NCI-H1417 treated with DMSO at 0.1 percent for 48 hours (cell line): ENCODE data around the gene WDR47.
"Not testable (repeated sequence)": the region's sequence is repeated elsewhere in the genome, so short reads cannot be mapped to it uniquely, and the experiment has no call there.

Experiments
- DNase-seq: peaks from one replicate; lab custom pipeline; 2025; lab: John Stamatoyannopoulos, UW

WDR47 gene

DNA sequence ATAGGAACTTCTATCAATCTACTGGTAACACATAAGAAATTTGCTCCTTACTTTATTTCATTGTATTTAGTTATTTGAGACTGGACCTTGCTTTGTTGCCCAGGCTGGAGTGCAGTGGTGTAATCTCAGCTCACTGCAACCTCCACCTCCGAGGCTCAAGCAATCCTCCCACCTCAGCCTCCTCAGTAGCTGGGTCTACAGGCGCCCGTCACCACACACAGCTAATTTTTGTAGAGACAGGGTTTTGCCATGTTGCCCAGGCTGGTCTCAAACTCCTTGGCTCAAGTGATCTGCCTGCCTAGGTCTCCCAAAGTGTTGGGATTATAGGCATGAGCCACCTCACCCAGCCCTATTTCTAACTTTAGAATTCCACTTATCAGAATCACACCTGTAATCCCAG is 10.2 kb upstream of the WDR47 start:
- not testable (repeated sequence) for DNase-seq

DNA sequence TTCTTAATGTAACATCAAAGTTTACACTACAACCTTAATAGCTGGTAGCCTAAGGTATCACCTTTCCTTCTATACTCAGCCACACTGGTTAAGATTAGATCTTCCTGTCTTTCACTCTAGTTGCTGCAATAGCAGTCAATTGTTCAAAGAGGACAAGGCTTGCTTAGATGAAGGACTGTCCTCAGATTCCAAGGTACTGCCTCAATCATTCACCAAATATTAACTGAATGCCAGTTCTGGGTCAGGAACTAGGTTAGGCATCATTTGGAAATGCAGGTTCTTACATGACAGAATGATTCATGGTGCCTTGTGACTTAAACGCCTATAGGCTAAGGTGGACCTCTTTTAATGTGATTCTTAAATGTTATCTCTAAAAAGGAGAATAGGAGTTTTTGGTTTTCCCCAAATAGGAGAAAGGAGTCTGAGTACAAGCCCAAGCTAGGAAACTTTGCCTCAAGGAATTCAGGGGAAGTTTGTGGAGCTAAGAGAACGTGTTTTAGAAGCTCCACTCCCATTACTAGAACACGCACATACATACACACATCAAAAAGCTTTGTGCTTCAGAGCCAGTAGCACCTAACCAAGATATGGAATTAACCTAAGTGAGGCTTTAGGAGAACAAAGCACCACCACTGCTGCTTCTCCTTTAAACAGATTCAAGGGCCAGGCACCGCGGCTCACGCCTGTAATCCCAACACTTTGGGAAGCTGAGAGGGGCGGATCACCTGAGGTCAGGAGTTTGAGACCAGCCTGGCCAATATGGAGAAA is 8.5 kb upstream of the WDR47 start:
- DNase-seq = no peak

DNA sequence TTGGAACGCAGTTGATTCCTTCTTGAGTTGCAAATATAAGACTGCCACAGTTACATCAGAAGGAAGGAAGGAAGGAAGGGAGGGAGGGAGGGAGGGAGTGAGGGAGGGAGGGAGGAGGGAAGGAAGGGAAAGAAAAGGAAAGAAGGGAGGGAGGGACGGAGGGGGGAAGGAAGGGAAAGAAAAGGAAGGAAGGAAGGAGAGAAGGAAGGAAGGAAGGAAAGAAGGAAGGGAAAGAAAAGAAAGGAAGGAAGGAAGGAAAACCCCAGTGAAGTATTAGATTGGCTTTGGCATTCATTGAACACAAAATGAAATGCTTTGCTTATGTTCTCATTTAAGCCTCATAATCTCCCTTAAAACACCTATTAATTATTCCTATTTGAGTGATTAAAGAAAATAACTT is 6.4 kb upstream of the WDR47 start:
- no peak for DNase-seq

DNA sequence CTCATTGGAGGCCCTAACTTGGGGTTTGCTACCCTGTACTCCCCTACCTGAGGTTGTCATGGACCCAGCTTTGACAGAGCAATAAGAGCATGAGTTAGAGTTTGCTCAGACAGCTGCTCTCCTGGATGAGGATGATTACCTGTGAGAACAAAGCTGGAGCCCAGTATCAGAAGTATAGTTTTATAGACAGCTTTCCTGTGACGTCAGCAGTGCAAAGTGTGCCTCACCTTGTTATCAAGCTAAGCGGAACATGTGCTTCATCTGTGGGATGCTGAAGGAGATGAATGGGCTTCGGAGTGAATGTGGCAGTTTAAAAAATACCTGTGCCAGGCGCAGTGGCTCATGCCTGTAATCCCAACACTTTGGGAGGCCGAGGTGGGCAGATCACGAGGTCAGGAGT is 5.4 kb upstream of the WDR47 start:
- DNase-seq = no peak

DNA sequence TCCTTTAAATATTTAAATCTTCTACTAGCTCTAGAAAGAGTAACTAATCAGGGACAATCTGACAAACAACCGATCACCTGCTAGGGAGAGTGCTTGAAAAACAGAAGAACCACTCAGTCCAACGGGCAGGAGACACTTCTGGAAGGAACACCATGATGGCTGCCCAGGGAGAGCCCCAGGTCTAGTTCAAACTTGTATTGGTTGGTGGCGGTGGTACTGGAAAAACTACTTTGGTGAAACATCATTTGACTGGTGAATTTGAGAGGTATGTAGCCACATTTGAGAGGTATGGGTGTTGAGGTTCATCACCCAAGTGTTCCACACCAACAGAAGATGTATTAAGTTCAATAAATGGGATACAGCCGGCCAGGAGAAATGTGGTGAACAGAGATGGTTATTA is 4.8 kb upstream of the WDR47 start:
- DNase-seq = no peak

DNA sequence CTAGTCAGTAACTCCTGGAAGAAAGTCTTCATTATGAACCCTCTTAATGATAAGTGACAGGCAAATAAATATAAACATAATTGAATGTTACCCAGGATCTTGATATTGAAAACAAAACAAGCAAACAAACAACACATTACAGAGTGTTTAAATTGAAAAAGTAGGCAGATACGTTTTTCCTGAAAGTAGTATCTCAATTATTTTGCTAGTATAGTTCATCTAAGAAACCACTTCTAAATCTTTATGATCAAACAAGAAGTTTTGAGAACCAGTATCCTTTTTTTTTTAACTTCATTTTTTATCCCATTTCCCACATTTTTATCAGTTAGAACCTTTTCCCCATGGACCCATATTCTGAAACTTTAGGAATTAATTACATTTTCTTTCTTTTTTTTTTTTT is 3.7 kb upstream of the WDR47 start:
- no peak for DNase-seq

DNA sequence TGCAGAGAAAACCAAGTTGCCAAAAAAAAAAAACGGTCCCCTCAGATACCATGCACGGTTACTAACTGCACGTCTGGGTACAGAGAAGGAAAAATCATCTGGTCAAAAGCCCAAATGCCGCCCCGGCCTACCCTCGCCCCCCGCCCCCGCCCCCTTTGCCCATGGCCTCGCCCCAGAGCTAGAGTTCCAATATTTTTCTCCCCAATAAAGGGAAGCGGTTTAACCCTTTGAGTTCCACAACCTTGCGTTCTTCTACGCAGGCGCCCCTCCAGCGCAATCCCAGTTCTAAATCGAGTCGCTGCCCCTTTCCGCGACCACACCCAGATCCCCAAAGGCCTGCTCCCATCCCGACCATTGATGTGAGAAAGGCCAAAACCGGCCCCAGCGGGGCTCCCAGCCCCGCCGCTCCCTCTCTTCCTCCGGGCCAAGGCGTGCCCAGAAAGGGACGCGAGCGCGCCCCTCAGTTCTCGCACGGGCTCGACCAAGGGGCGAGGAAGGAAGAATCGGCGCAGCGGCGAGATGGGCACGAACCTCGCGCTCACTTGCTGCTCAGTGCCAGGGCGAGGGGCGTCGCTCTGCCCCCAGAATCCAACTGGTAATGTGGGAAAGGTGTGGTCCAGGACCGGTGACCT is 797 bp downstream of the WDR47 start:
- DNase-seq = no peak

DNA sequence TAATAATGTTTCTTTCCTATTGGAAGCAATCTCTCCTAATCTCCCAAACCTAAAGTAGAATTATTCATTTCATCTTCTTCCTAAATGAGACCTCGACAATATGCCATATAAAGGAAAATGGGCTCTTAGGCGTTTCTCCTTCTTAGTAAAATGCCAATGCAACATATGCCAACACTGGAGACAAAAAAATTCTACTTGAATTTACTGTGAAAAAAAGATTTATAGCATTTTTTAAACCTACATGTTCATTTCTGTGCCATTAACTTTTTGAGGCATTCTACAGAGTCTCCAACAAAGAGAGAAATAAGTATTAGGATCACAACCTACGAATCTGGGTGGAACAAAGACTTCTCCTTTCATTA is 1.3 kb downstream of the WDR47 start:
- no peak for DNase-seq

DNA sequence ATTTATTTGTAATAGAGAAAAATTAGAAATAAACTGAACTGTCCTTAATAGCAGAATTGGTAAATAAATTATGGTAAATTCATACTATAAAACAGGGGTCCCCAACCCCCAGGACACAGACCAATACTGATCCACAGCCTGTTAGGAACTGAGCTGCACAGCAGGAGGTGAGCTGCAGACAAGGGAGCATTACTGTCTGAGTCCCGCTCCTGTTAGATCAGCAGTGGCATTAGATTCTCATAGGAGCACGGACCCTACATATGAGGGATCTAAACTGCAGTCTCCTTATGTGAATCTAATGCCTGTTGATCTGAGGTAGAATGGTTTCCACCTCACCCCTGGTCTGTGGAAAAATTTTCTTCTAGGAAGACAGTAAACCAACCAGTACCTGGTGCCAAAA is 7.5 kb downstream of the WDR47 start:
- no peak for DNase-seq

DNA sequence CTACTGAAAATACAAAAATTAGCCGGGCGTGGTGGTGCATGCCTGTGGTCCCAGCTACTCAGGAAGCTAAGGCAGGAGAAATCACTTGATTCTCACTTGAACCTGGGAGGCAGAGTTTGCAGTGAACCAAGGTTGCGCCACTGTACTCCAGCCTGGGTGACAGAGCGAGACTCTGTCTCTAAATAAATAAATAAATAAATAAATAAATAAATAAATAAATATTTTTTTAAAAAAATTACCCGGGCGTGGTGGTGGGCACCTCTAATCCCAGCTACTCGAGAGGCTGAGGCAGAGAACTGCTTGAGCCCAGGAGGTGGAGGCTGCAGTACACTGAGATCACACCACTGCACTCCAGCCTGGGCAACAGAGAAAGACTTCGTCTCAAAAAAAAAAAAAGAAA is 12.4 kb downstream of the WDR47 start:
- not testable (repeated sequence) for DNase-seq

DNA sequence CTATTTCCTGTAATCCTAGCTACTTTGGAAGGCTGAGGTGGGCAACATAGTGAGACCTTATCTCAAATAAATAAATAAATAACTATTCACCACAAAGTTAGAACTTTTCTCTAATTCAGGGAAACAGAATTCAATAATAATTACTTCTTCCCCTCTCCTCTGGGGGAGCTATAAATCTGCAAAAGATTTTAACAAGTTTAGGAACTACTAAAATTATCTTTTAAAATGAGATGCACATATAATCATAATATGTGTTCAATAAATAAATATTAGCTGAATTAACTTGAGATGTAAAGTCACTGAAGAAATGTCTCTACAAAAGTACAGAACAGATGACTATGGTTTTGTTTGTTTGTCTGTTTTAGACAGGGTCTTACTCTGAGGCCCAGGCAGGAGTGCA is 14.1 kb downstream of the WDR47 start:
- DNase-seq = no peak

DNA sequence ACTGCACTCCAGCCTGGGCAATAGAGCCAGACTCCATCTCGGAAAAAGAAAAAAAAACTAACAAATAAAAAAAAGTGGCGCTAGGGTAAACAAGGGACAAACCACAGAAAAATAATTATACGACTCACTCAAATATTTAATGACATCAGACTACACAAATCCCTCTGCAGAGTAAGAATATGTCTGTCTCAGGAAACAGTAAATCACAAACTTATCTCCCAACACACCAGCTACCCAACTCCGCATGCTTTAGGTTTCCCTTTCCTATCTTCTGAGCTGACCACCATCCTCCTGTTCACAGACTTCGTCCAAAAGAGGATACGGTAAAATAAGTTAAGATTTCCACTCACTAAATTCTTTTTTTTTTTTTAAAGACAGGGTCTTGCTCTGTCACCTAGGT is 16.2 kb downstream of the WDR47 start:
- no peak for DNase-seq

DNA sequence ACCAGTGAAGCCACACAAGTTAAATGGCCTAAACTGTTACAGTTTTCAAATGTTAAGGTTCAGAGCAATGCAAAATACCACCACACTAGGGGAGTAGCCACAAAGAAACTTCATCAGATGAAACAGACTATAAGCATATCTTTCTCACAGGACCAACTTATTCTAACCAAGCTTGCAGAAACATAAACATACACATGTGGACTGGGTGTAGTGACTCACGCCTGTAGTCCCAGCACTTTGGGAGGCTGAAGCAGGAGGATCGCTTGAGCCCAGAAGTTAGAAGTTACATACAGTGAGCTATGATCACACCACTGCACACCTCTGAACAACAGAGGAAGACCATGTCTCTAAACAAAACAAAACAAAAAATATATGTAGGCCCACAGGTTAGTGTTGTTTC is 17.3 kb downstream of the WDR47 start:
- DNase-seq = no peak

DNA sequence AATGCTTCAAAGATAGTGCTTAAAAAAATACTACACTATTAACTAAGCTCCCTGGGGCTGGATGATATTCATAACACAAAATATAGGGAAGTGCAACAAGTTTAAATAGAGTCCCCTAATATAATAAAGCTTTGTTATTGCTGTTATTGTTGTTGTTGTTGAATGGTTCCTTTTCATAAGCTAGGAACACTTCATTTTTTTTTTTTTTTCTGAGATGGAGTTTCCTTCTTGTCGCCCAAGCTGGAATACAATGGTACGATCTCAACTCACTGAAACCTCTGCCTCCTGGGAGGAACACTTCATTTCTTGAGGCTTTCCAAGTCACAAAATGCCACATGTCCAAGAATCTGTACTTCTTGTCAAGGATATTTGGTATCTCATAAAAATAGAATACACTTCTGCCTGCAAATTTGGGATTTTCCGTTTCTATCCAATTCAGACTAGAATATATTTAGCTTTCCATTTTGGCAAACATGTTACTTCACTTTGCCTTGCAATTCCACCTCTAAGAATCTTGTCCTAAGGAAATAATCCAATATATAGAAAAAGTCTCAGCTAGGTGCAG is 21.1 kb downstream of the WDR47 start:
- no peak for DNase-seq

DNA sequence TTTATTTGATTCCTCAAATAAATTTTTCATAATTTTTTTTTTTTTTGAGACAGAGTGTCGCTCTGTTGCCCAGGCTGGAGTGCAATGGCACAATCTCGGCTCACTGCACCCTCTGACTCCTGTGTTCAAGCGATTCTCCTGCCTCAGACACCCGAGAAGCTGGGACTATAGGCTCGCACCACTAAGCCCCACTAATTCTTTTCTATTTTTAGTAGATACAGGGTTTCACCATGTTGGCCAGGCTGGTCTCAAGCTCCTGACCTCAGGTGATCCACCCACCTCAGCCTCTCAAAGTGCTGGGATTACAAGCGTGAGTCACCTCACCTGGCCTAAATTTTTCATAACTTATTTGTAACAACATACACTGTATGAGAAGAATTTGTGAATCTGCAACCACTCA is 24.2 kb downstream of the WDR47 start:
- DNase-seq = not testable (repeated sequence)

DNA sequence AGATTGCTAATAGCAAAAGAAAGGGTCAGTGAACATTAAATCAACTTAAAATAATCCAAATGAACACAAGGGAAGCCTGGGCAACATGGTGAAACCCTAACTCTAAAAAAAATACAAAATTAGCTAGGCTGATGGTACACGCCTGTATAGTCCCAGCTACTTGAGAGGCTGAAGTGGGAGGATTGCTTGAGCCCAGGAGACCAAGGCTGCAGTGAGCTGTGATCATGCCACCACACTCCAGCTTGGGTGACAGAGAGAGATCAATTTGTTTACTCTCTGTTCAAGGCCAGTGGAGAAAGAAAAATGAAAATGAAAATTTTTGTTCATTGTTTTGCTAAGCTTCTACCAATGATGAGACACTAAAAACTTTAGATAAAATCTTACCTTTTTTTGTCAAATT is 24.8 kb downstream of the WDR47 start:
- DNase-seq = no peak

DNA sequence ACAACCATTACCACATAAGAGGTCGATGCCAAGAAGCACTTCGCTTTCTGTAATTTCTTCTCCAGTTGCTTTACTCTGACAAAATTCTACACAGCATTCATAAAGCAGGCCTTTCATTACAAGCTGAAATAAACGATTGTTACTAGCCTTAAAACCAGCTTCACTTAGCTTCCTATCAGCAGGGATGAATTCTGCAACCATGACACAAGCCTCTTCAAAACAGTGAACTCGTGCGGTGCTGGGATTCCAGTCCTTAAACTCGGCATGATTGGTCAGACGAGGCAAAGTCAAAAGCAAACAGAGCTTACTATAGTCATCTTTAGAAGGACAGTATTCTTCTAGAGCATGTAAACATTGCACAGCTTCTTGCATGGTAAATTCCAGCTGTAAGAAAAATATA is 30.6 kb downstream of the WDR47 start:
- DNase-seq = no peak

DNA sequence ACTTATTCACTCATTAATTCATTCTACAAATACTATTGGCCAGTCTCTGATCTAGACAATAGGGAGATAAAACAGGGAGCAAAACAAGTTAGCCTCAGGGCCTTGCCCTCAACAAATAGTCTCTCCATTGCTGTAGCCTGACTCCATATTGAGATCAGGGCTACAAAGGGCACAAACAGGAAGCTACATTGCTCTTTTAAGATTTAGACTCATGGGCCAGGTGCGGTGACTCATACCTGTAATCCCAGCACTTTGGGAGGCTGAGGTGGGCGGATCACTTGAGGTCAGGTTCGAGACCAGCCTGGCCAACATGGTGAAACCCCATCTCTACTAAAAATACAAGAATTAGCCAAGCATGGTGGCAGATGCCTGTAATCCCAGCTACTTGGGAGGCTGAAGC is 45.3 kb downstream of the WDR47 start:
- not testable (repeated sequence) for DNase-seq

DNA sequence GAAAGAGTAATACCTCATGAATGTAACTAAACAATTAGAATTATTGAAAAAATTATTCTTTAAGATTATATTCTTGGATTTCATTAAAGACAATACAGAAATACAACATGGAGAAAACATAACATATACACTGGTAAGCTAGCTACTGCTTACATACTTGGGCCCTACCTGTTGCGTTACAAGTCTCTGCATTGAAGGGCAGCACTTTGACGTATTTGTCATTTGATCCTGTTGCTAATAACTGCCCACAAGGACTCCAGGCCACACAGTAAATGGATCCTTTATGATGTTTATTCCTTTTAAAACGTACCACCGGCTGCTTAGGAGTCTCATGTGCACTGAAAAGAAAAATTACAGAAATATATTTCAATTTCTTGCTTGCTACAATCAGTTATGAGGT is 58.8 kb downstream of the WDR47 start:
- DNase-seq = no peak

DNA sequence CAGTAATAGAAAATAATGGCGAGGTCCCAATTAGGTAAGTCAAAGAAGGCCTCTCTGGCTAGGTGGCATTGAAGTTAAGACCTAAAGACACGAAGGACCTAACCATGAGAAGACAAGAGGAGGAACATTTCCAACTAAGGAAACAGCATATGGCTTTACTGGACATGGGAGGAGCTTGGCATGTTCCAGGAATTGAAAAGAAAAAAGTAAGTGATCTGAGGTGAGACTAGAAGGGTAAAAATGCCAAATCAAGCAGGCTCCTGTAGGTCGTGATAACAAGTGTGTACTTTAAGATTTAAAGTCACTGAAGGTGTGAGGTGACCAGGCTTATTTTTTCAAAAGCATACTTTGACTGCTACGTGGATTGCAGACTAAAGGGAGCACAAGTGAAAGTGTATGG is 65.2 kb downstream of the WDR47 start:
- DNase-seq = no peak

DNA sequence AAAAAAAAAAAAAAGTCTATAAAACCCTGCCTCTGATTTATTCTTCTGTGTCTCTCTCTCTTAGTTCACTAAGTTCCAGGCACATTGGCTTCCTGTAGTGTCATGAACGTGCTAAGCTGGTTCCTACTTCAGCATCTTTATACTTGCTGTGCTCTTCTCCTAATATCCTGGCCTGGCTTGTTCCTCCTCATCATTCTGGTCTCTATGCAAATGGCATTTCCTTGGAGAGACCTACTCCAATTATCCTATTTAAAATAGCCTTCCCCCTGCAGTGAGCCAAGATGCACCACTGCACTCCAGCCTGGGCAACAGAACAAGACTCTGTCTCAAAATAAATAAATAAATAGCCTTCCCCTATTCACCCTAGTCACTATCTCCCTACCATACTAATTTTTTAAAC is 69.0 kb downstream of the WDR47 start:
- no peak for DNase-seq

DNA sequence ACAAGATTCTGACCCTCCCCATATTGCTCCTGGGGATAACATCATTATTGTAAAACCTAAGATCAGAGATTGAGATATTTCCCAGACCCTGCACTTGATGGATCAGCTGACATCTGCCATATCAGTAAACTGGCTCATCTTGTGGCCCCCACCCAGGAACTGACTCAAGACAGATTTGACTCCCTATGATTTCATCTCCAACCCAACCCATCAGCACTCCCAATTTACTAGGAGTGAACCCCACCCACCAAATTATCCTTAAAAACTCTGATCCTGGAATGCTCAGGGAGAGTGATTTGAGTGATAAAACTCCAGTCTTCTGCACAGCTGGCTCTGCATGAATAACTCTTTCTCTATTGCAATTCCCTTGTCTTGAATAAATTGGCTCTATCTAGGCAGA is 72.6 kb downstream of the WDR47 start:
- no peak for DNase-seq

DNA sequence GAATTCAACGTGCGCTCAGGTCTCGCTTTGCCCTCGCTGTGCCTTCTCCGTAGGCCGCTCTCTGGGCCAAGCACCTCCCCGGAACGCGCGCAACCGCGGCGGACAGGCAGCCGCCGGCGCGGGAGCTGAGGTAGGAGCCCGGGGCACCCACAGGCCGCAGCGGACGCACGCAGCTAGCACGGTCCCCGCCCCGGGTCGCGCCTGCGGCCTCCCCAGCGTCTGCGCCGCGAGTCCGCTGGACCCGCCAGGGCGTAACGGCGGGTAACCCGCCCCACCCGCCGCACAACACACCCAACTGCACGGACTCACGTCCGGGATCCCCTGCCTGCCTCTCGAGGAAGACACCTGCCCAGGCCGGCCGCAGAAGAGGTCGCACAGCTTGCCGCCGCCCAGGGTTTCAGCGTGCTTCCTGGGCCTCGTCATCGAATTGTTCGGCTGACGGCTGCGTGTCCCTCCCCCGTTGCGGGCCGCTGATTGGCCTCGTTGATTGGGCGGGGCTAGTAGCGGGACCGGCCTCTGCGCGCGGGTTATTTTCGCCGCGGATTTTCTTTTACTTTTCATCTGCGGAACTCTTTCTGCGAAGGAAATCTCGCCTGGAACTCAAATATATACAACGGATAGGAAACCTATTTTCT is 78.7 kb downstream of the WDR47 start, which contains the start of gene CLCC1:
TSS of gene CLCC1 (minus strand) at position 433 of the 635 bp plus-strand sequence. CDS start 13,047 bp downstream, outside the sequence.
- DNase-seq = peak; percentile 81
